Peyer's patch (tissue), 4 donors: ENCODE measurements around the gene LRP6.

ENCODE experiments used
- POLR2A ChIP-seq, 2 donors: fragments of 450-650 bp; IDR thresholded peaks; one replicate each; pipeline ENCODE4 v1.5.1; 2017; ENCODE audit warnings: antibody characterized with exemption in 2 of 2, mild to moderate bottlenecking in 2 of 2, moderate library complexity in 2 of 2
- TF ChIP-seq, protein P1 (sequence below), 6 experiments: fragments of 450-650 bp in 4 of 6; fragments of 200-600 bp in 2 of 6; sonication (generic) in 1 of 6; IDR thresholded peaks; one replicate each; pipeline ENCODE4 v1.5.1; 2017 to 2019; ENCODE audit warnings: antibody characterized with exemption in 6 of 6, mild to moderate bottlenecking in 3 of 6, moderate library complexity in 1 of 6

DNA sequence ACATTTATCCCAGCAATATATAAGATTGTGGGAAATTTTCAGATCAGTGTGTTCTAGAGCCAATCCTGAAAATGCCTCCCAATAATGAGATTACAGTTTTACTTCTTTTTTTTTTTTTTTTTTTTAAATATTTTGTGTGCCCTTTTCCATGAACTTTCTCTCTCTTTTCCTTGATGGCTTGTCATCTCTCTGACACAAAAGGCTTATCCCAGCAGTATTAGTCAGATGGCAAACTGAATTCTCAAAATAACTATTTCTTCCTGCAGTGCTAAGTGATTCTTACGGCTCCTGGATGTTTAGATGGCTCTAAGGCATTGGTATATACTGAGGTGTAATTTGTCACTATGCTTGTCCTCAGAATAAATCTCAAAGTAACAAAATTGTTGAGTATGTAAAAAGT lies 86.7 kb downstream of the LRP6 start:
- TF ChIP-seq POLR2A (IDR thresholded peaks at IDR 0.05), result no peak
- TF ChIP-seq, protein P1, sequence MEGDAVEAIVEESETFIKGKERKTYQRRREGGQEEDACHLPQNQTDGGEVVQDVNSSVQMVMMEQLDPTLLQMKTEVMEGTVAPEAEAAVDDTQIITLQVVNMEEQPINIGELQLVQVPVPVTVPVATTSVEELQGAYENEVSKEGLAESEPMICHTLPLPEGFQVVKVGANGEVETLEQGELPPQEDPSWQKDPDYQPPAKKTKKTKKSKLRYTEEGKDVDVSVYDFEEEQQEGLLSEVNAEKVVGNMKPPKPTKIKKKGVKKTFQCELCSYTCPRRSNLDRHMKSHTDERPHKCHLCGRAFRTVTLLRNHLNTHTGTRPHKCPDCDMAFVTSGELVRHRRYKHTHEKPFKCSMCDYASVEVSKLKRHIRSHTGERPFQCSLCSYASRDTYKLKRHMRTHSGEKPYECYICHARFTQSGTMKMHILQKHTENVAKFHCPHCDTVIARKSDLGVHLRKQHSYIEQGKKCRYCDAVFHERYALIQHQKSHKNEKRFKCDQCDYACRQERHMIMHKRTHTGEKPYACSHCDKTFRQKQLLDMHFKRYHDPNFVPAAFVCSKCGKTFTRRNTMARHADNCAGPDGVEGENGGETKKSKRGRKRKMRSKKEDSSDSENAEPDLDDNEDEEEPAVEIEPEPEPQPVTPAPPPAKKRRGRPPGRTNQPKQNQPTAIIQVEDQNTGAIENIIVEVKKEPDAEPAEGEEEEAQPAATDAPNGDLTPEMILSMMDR (IDR thresholded peaks at IDR 0.05), result no peak
